PC-9 (cell line): Measurements from ENCODE around the gene NXN. TPM values are rescaled to one million over a fixed set of nuclear protein-coding genes. Genes with fewer than 3 reads are reported as not detected.

Experiments
- BruUV-seq: library from RNA; stranded (reverse); fragments of 400-500 nt; replicated peaks from 2 replicates; lab custom pipeline; 2021; lab: Mats Ljungman, UMichigan
- CTCF ChIA-PET: fragments of 300-600 bp; sonication (Branson Sonifier 250); formaldehyde crosslinking; loops from one replicate; lab custom pipeline; 2022; ENCODE audit warnings: antibody characterized with exemption; lab: Charles Lee
- POLR2A ChIA-PET: fragments of 300-600 bp; sonication (Branson Sonifier 250); formaldehyde crosslinking; loops from one replicate; lab custom pipeline; 2022; ENCODE audit warnings: antibody characterized with exemption; ENCODE audit not compliant: unreplicated experiment; lab: Charles Lee
- DNase-seq, 2 experiments: peaks; one replicate each; pipeline versions ENCODE4 v3.0.0 to v3.0.0-alpha.2; 2015 to 2022; ENCODE audit warnings: mixed read lengths in 1 of 2
- H2AFZ ChIP-seq: fragments of 200-600 bp; sonication (generic); 2 replicates; pipeline ENCODE4 v1.8.1; 2017; ENCODE audit warnings: antibody characterized with exemption
- H3F3A ChIP-seq: fragments of 200-600 bp; sonication (generic); 2 replicates; pipeline ENCODE4 v1.8.1; 2017; ENCODE audit warnings: antibody characterized with exemption, mild to moderate bottlenecking, low read depth; ENCODE audit not compliant: insufficient read depth
- H3K27ac ChIP-seq: fragments of 200-600 bp; sonication (generic); 2 replicates; pipeline ENCODE4 v1.6.1; 2016; ENCODE audit warnings: mixed run types
- H3K27me3 ChIP-seq: fragments of 200-600 bp; sonication (generic); 2 replicates; pipeline ENCODE4 v1.6.1; 2016; ENCODE audit warnings: low read depth, mixed run types; ENCODE audit not compliant: insufficient read depth
- H3K36me3 ChIP-seq: fragments of 200-600 bp; sonication (generic); 2 replicates; pipeline ENCODE4 v1.6.1; 2016; ENCODE audit warnings: low read depth, mixed run types
- H3K4me1 ChIP-seq: fragments of 200-600 bp; sonication (generic); replicated peaks from 2 replicates; pipeline ENCODE4 v1.6.1; 2016; ENCODE audit warnings: mixed run types; ENCODE audit not compliant: insufficient read depth
- H3K4me2 ChIP-seq: fragments of 200-600 bp; sonication (generic); 2 replicates; pipeline ENCODE4 v1.6.1; 2017; ENCODE audit warnings: mixed run types
- H3K4me3 ChIP-seq: fragments of 200-600 bp; sonication (generic); 2 replicates; pipeline ENCODE4 v1.6.1; 2016; ENCODE audit warnings: mixed run types
- H3K79me2 ChIP-seq: fragments of 200-600 bp; sonication (generic); 2 replicates; pipeline ENCODE4 v1.6.1; 2017; ENCODE audit warnings: low read depth, mixed run types
- H3K9me2 ChIP-seq: fragments of 200-600 bp; sonication (generic); 2 replicates; pipeline ENCODE4 v1.8.1; 2017; ENCODE audit warnings: mild to moderate bottlenecking; ENCODE audit not compliant: insufficient read depth
- H3K9me3 ChIP-seq: fragments of 200-600 bp; sonication (generic); 2 replicates; pipeline ENCODE4 v1.8.1; 2016; ENCODE audit warnings: low read depth; ENCODE audit not compliant: insufficient read depth
- H4K20me1 ChIP-seq: fragments of 200-600 bp; sonication (generic); 2 replicates; pipeline ENCODE4 v1.8.1; 2017; ENCODE audit not compliant: insufficient read depth
- CTCF ChIP-seq: fragments of 200-600 bp; sonication (generic); conservative IDR thresholded peaks from 2 replicates; pipeline ENCODE4 v1.6.1; 2017; ENCODE audit warnings: mixed run types, antibody characterized with exemption, mild to moderate bottlenecking, moderate library complexity
- EZH2 ChIP-seq: fragments of 200-600 bp; sonication (generic); IDR thresholded peaks from 2 replicates; pipeline ENCODE4 v1.8.0; 2017; ENCODE audit warnings: antibody characterized with exemption, low read depth
- intact Hi-C: fragments of 100-400 bp; cut with micrococcal nuclease; formaldehyde crosslinking; loops from one replicate; pipeline ENCODE4 v1.10.0; 2022; ENCODE audit not compliant: unreplicated experiment
- total RNA-seq: library from RNA; stranded (reverse); gene quantifications from 2 replicates; pipeline ENCODE4 v1.2.3, GENCODE V29; 2021

Gene NXN
- total RNA-seq, 1 experiment from 2014 or later: 59.8 TPM

DNA sequence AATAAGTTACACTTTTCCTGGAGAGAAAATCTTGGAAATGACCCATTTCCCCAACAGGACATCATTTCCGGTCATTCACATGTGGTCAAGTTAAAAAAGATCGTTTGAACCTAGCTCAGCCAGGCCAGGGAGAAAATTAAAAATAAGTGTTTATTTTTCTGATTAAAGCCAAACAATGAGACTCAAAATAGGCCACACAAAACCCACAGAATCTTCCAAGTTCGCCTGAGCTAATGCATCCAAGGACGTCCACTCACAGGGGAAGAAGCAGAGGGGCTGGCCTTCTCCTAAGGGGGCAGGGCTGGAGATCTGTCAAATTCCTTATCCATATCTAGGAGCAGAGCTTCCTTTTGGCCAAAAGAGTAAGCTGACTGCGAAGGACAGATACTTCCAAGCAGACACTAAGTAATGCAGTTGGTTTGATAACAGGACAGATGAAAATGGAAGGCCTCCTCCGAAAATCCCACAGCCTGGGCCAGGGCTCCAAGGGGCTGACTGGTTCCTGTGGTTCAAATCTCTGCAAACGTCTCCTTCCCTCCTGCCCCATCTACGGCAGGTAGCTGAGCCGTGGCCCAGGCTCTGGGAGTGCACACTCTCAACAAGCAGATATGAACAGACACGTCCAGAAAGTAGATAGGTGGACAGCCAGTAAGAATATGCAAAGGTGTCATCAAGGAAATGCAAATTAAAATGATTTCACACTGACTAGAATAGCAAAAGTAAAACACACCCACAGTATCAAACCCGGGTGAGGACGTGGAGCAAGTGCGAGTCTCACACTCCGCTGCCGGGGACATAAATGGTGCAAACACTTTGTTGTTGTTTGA, 98.9 kb downstream of the NXN start:
- Histone ChIP-seq H4K20me1 (peaks cover 5% of the 10 kb centered on the region), H3K9me2 (no peaks in the 10 kb centered on the region), H3K4me2 (no peak overlapping the region), H2AFZ (no peak overlapping the region), H3K9me3 (no peaks in the 10 kb centered on the region), H3K79me2 (no peaks in the 10 kb centered on the region), H3K4me3 (no peak overlapping the region), H3K36me3 (no peaks in the 10 kb centered on the region), H3K27me3 (no peaks in the 10 kb centered on the region), H3K27ac (no peak overlapping the region), H3F3A (no peaks in the 10 kb centered on the region), H3K4me1 (peaks cover 11% of the 10 kb centered on the region; the same call in 1 of the 2 replicates)
- no peak for DNase-seq
- ChIA-PET CTCF (interaction anchor here (0.6 kb wide), 1 partner anchor 82 kb away, joined by 3 read pairs; no protein-coding TSS in a partner anchor), POLR2A (no interaction called here)
- intact Hi-C loops: no loop called here
- no peak for TF ChIP-seq EZH2
- no peak for TF ChIP-seq CTCF
- BruUV-seq: no TSS peak

DNA sequence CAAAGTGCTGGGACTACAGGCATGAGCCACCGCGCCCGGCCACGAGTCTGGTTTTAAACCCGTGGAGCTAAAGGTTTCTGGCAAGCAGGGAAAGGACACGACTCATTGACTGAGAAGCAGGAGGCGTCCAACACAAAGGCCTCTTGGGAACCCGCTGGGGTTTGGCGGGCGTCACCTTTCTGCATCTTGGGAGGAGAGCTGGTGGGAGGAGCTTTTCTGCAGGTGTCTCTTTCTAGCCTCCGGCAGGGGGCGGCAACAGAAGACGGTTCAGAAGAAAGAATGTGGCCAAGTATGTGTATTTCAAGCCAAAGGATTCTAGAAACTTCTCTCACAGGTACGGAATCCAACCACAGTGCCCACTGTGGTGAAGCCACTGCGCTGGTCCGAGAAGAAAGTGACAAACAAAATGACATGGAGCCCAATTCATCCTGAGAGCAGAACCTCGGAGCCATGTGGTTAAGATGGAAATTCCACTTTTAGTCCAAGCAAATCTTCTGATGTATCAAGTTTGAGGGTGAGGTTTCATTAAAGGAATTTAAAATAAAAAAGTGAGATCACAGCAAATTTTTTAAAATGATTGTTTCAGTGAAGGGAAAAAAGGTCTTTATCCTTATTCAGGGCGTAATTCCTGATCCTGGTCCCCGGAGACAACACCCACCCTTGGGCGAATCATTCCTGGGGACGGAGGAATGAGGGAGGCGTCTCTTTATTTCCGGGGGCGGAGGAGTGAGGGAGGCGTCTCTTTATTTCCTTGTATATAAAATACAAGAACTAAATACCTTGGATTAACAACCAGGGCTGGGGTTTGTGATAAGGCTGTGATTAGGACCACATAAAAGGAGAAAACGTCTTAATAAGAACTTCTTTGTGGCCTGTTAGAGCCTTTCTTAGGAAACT, 99.8 kb downstream of the NXN start:
- Histone ChIP-seq H3K4me1 (peaks cover 11% of the 10 kb centered on the region; the same call in 1 of the 2 replicates), H3K4me2 (no peak overlapping the region), H3K9me3 (no peaks in the 10 kb centered on the region), H3K36me3 (no peaks in the 10 kb centered on the region), H4K20me1 (peaks cover 14% of the 10 kb centered on the region), H3K9me2 (no peaks in the 10 kb centered on the region), H3K4me3 (no peak overlapping the region), H3K79me2 (no peaks in the 10 kb centered on the region), H3K27ac (no peak overlapping the region), H2AFZ (no peak overlapping the region), H3K27me3 (no peaks in the 10 kb centered on the region), H3F3A (no peaks in the 10 kb centered on the region; the same call in 1 of the 2 replicates)
- POLR2A ChIA-PET: interaction anchor here (0.6 to 1.0 kb wide), 3 partner anchors 98 to 129 kb away, joined by 4 to 8 read pairs (median 5); no protein-coding TSS in a partner anchor
- TSS peak; percentile 52 for BruUV-seq
- TF ChIP-seq EZH2 (no peak), CTCF (peak; percentile 44)
- peak; percentile 65 to 89 for DNase-seq
- CTCF ChIA-PET: interaction anchor here (0.6 to 1.1 kb wide), 5 partner anchors 19 to 117 kb away, joined by 3 to 15 read pairs (median 4); partner anchors contain the start of genes NXN and TIMM22
- intact Hi-C loops: loop anchor here (1.0 to 2.0 kb wide), 3 partner anchors 49 to 102 kb away; no protein-coding TSS in a partner anchor

DNA sequence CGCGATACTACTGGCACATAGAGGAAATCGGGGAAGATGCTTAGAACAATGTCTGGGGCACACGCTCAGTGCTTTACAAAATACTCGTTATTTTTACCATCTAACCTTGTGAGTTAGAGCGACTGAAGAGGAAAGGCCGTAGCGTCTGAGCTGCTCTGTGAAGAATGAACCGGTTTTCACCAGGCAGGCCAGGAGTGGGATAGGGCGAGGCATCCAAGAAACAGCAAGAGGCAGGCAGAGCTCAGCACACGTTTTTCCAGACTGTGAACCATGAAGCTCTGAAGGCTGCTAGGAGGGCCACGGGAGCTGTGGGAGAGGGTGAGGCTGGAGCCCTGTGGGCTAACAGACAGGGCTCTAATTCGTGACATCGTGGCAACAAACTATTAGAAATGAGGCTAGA, 101.9 kb downstream of the NXN start:
- Histone ChIP-seq H3K4me3 (no peak overlapping the region), H3K27ac (no peak overlapping the region), H3K4me2 (no peak overlapping the region), H2AFZ (no peak overlapping the region), H3K36me3 (no peaks in the 10 kb centered on the region), H3F3A (no peaks in the 10 kb centered on the region; the same call in 1 of the 2 replicates), H3K9me3 (no peaks in the 10 kb centered on the region), H3K9me2 (no peaks in the 10 kb centered on the region), H4K20me1 (peaks cover 16% of the 10 kb centered on the region), H3K4me1 (no peaks in the 10 kb centered on the region), H3K27me3 (no peaks in the 10 kb centered on the region), H3K79me2 (no peaks in the 10 kb centered on the region)
- DNase-seq: no peak
- TF ChIP-seq CTCF (no peak), EZH2 (no peak)
- POLR2A ChIA-PET: interaction anchor here (0.6 kb wide), 1 partner anchor 645 kb away, joined by 3 read pairs; no protein-coding TSS in a partner anchor
- CTCF ChIA-PET: no interaction called here
- no TSS peak for BruUV-seq
- intact Hi-C loops: loop anchor here (2.0 kb wide), 1 partner anchor 55 kb away; no protein-coding TSS in a partner anchor
